G401 (cell line): ENCODE data around the gene PVALB. TPM values are rescaled to one million over a fixed set of nuclear protein-coding genes. Genes with fewer than 3 reads are reported as not detected.

Source experiments
- DNase-seq: peaks from one replicate; pipeline ENCODE4 v3.0.0-alpha.2; 2015; ENCODE audit warnings: low spot score
- in situ Hi-C: cut with HindIII; loops from 2 replicates; pipeline ENCODE4 v1.10.0; 2016; ENCODE audit warnings: low sequenced_read_pairs, mixed read lengths
- total RNA-seq: library from RNA; depleted of rRNA; stranded (reverse); fragments of >200 nt; shearing (Covaris generic); gene quantifications from 2 replicates; pipeline ENCODE4 v1.2.3, GENCODE V29; 2014; rRNA removed

PVALB gene
- not detected in 2 replicates for total RNA-seq

- in situ Hi-C loops = no loop called here
- DNase-seq = no peak
Measured at GRCh38 chr22:36816636-36817524, at the start of gene PVALB. Gene PVALB (minus strand): TSS chr22:36817035. CDS start chr22:36817005, 30 bp downstream.

- in situ Hi-C loops = no loop called here
- DNase-seq = no peak
Measured at GRCh38 chr22:36865346-36865745, 48.5 kb upstream of the PVALB start.

- in situ Hi-C loops = no loop called here
- DNase-seq = no peak
Measured at GRCh38 chr22:36864454-36865215, 47.8 kb upstream of the PVALB start.

GRCh38 chr22:36863979-36864378 is 47.1 kb upstream of the PVALB start:
- DNase-seq = no peak
- in situ Hi-C loops = no loop called here

- in situ Hi-C loops = no loop called here
- DNase-seq = no peak
Measured at GRCh38 chr22:36863281-36863680, 46.4 kb upstream of the PVALB start.

- in situ Hi-C loops = no loop called here
- DNase-seq = no peak
Measured at GRCh38 chr22:36862251-36863242, 45.7 kb upstream of the PVALB start.

- in situ Hi-C loops = no loop called here
- DNase-seq = peak; percentile 3
Measured at GRCh38 chr22:36860821-36861659, 44.2 kb upstream of the PVALB start, which contains the start of gene NCF4. Gene NCF4 (plus strand): TSS chr22:36861006. CDS start chr22:36861172, 166 bp downstream.

GRCh38 chr22:36860438-36860820 is 43.6 kb upstream of the PVALB start:
- in situ Hi-C loops = no loop called here
- DNase-seq = no peak

- in situ Hi-C loops = no loop called here
- DNase-seq = no peak
Measured at GRCh38 chr22:36860017-36860416, 43.2 kb upstream of the PVALB start.

- no peak for DNase-seq
- in situ Hi-C loops = no loop called here
Measured at GRCh38 chr22:36858966-36859365, 42.1 kb upstream of the PVALB start.

GRCh38 chr22:36858156-36858555 is 41.3 kb upstream of the PVALB start:
- no peak for DNase-seq
- in situ Hi-C loops = no loop called here

- no peak for DNase-seq
- in situ Hi-C loops = no loop called here
Measured at GRCh38 chr22:36856792-36857135, 39.9 kb upstream of the PVALB start.

GRCh38 chr22:36856121-36856791 is 39.4 kb upstream of the PVALB start:
- DNase-seq = peak; percentile 79
- in situ Hi-C loops = no loop called here

GRCh38 chr22:36855478-36855877 is 38.6 kb upstream of the PVALB start:
- in situ Hi-C loops = no loop called here

GRCh38 chr22:36853407-36854099 is 36.7 kb upstream of the PVALB start:
- in situ Hi-C loops = no loop called here

More at GRCh38 chr22:36855478-36855877, 38.6 kb upstream of the PVALB start:
- no peak for DNase-seq

GRCh38 chr22:36852056-36852973 is 35.5 kb upstream of the PVALB start:
- in situ Hi-C loops = no loop called here
- no peak for DNase-seq

More at GRCh38 chr22:36853407-36854099, 36.7 kb upstream of the PVALB start:
- peak; percentile 29 for DNase-seq
